ENCODE data around the gene GPR162. TPM values are rescaled to one million over a fixed set of nuclear protein-coding genes. Genes with fewer than 3 reads are reported as not detected.

GPR162 gene
- polyA plus RNA-seq, 2 of the 4 experiments (the other 2 are of a cell fraction) = 1.7 to 1.8 TPM

GRCh38 chr12:6795088-6795487 lies 26.5 kb upstream of the GPR162 start:
- TF ChIP-seq MYC (IDR thresholded peaks at IDR 0.05; ENCODE audit: borderline replicate concordance, low read length) (no peak), FOXS1 (CRISPR knock-in tag; IDR thresholded peaks at IDR 0.05) (no peak), HOXB13 (CRISPR knock-in tag; IDR thresholded peaks at IDR 0.05; ENCODE audit: low read depth) (no peak), ZC3H11A (IDR thresholded peaks at IDR 0.05) (no peak), EHMT2 (IDR thresholded peaks at IDR 0.05; ENCODE audit: low read depth) (no peak), NR3C1 (IDR thresholded peaks at IDR 0.05) (no peak), PHF8 (IDR thresholded peaks at IDR 0.05; ENCODE audit: borderline replicate concordance, low read depth) (no peak), EHF (CRISPR knock-in tag; IDR thresholded peaks at IDR 0.05) (no peak), CBX2 (IDR thresholded peaks at IDR 0.05; ENCODE audit: borderline replicate concordance, low read depth) (no peak), HES2 (IDR thresholded peaks at IDR 0.05) (no peak), HEYL (CRISPR knock-in tag; IDR thresholded peaks at IDR 0.05) (no peak), GATA3 (IDR thresholded peaks at IDR 0.05; ENCODE audit: borderline replicate concordance) (no peak), FOSL2 (IDR thresholded peaks at IDR 0.05) (no peak), FOSL2 (CRISPR knock-in tag; IDR thresholded peaks at IDR 0.05) (no peak)
- ATAC-seq = no peak
- Histone ChIP-seq H3K4me3 (no peak overlapping the region), H3K9me3 (no peaks in the 10 kb centered on the region), H3K27ac (no peak overlapping the region), H3K4me2 (no peak overlapping the region), H3K4me1 (no peaks in the 10 kb centered on the region)
- POLR2A ChIA-PET = no interaction called here
- DNase-seq (ENCODE audit: low read depth in 1 of 2, low spot score in 1 of 2) = no peak
- no peak for FAIRE-seq
- WGBS (ENCODE audit: missing lambda C conversion rate) = 66% methylated on average over 2 of the region's 2 CpGs
- CTCF ChIA-PET = interaction anchor here (0.7 to 3.2 kb wide), 6 partner anchors 9 to 42 kb away, joined by 3 to 13 read pairs (median 6); partner anchors contain the start of genes MLF2 and PTMS

GRCh38 chr12:6796576-6796975 lies 25.0 kb upstream of the GPR162 start:
- WGBS (ENCODE audit: missing lambda C conversion rate) = 63% methylated on average over 4 of the region's 4 CpGs
- CTCF ChIA-PET = interaction anchor here (0.6 to 3.2 kb wide), 6 partner anchors 15 to 44 kb away, joined by 3 to 13 read pairs (median 4); partner anchors contain the start of genes GNB3 and MLF2
- no peaks in the 10 kb centered on the region for H3K4me1 ChIP-seq
- no peak for FAIRE-seq
- POLR2A ChIA-PET = no interaction called here
- ATAC-seq = no peak
- H3K9me3 ChIP-seq = no peaks in the 10 kb centered on the region
- no peak for DNase-seq (ENCODE audit: low read depth in 1 of 2, low spot score in 1 of 2)
- H3K4me2 ChIP-seq = no peak overlapping the region
- TF ChIP-seq MAZ (IDR thresholded peaks at IDR 0.05; ENCODE audit: borderline replicate concordance, low read depth, low read length) = no peak
- no peak for TF ChIP-seq NR3C1 (IDR thresholded peaks at IDR 0.05)
- no peak for TF ChIP-seq KDM1A (IDR thresholded peaks at IDR 0.05; ENCODE audit: low read depth)
- no peak for TF ChIP-seq BCL3 (IDR thresholded peaks at IDR 0.05)
- TF ChIP-seq KDM5A (IDR thresholded peaks at IDR 0.05) = no peak
- TF ChIP-seq CEBPB (IDR thresholded peaks at IDR 0.05) = no peak
- TF ChIP-seq ZSCAN20 (CRISPR knock-in tag; IDR thresholded peaks at IDR 0.05) = no peak
- TF ChIP-seq RFX5 (IDR thresholded peaks at IDR 0.05) = no peak
- no peak for TF ChIP-seq BHLHE40 (IDR thresholded peaks at IDR 0.05; ENCODE audit: low read depth, low read length)
- no peak for TF ChIP-seq HES2 (IDR thresholded peaks at IDR 0.05)
- no peak for TF ChIP-seq MAFK (IDR thresholded peaks at IDR 0.05; ENCODE audit: partially characterized antibody)
- no peak for TF ChIP-seq ZFP36 (IDR thresholded peaks at IDR 0.05; ENCODE audit: borderline replicate concordance, partially characterized antibody)
- no peak for TF ChIP-seq PBX3 (IDR thresholded peaks at IDR 0.05)
- TF ChIP-seq MAX (IDR thresholded peaks at IDR 0.05) = no peak
- TF ChIP-seq EHF (CRISPR knock-in tag; IDR thresholded peaks at IDR 0.05) = no peak
- TF ChIP-seq SMC3 (IDR thresholded peaks at IDR 0.05) = no peak
- no peak for TF ChIP-seq CTCF (IDR thresholded peaks at IDR 0.05)
- no peak for TF ChIP-seq JUNB (IDR thresholded peaks at IDR 0.05)
- TF ChIP-seq CHD4 (IDR thresholded peaks at IDR 0.05; ENCODE audit: borderline replicate concordance) = no peak
- no peak for TF ChIP-seq ELK1 (IDR thresholded peaks at IDR 0.05; ENCODE audit: low read depth, low read length)
- H3K27ac ChIP-seq = no peak overlapping the region
- no peak overlapping the region for H3K4me3 ChIP-seq
